ENCODE data around the gene TYK2. TPM values are rescaled to one million over a fixed set of nuclear protein-coding genes. Genes with fewer than 3 reads are reported as not detected.

Gene TYK2
- total and polyA plus RNA-seq, 2 of the 13 experiments (the other 11 are each of a cell fraction or from before 2014, with no cell fraction given), result 38.8 to 60.1 TPM

- TF ChIP-seq POLR2G (IDR thresholded peaks at IDR 0.05; ENCODE audit: low read depth, low read length) (peak; percentile 93), HMGXB4 (CRISPR knock-in tag; IDR thresholded peaks at IDR 0.05; ENCODE audit: borderline replicate concordance in 1 of 2, low read depth in 1 of 2) (peak in 1 of 2 experiments; percentile 76; a peak in 3 of 4 replicates), KDM5A (IDR thresholded peaks at IDR 0.05; ENCODE audit: borderline replicate concordance, low read length) (peak; percentile 91), TFE3 (CRISPR knock-in tag; IDR thresholded peaks at IDR 0.05) (peak; percentile 94), ZNF550 (CRISPR knock-in tag; IDR thresholded peaks at IDR 0.05; ENCODE audit: borderline replicate concordance) (no peak), FOXM1 (CRISPR knock-in tag; IDR thresholded peaks at IDR 0.05) (no peak), MAFF (IDR thresholded peaks at IDR 0.05; ENCODE audit: low read depth, low read length) (no peak), MED1 (CRISPR knock-in tag; IDR thresholded peaks at IDR 0.05) (0 out of 2 replicates have a peak, but pooled peaks have one; percentile 42), REL (CRISPR knock-in tag; conservative IDR thresholded peaks at IDR 0.05) (peak; percentile 80; the same call in 1 of the 2 replicates), DMAP1 (CRISPR knock-in tag; IDR thresholded peaks at IDR 0.05) (peak; percentile 42; the same call in 1 of the 2 replicates), ZNF570 (CRISPR knock-in tag; IDR thresholded peaks at IDR 0.05; ENCODE audit: borderline replicate concordance) (no peak), MEIS1 (CRISPR knock-in tag; IDR thresholded peaks at IDR 0.05; ENCODE audit: borderline replicate concordance) (no peak), ATF4 (CRISPR knock-in tag; IDR thresholded peaks at IDR 0.05) (no peak), ZNF737 (CRISPR knock-in tag; IDR thresholded peaks at IDR 0.05; ENCODE audit: borderline replicate concordance) (no peak), TARDBP (CRISPR knock-in tag; IDR thresholded peaks at IDR 0.05) (0 out of 2 replicates have a peak, but pooled peaks have one; percentile 68), GLMP (CRISPR knock-in tag; IDR thresholded peaks at IDR 0.05; ENCODE audit: borderline replicate concordance) (no peak), ZBTB39 (CRISPR knock-in tag; IDR thresholded peaks at IDR 0.05) (no peak), IRF1 (CRISPR knock-in tag; IDR thresholded peaks at IDR 0.05; ENCODE audit: low read depth) (no peak)
These were observed 64.8 kb downstream of the TYK2 start, which contains the start of gene FDX2 (continued) for GRCh38 chr19:10315335-10316214.
